HCT116 (cell line): Measurements from ENCODE around the gene TMEM38A. TPM values are rescaled to one million over a fixed set of nuclear protein-coding genes. Genes with fewer than 3 reads are reported as not detected.

Experiments used
- ATAC-seq: fragments of 200-7000 bp; cut with Tn5 transposase; 2 replicates; pipeline ENCODE4 v1.9.1; 2020; ENCODE audit warnings: mild to moderate bottlenecking, moderate library complexity
- BruUV-seq: library from RNA; stranded (reverse); fragments of 400-500 nt; replicated peaks from 2 replicates; lab custom pipeline; 2021; lab: Mats Ljungman, UMichigan
- CTCF ChIA-PET: fragments of 300-600 bp; sonication (Branson Sonifier 250); formaldehyde crosslinking; loops from one replicate; lab custom pipeline; 2021; ENCODE audit warnings: antibody characterized with exemption; lab: Charles Lee
- POLR2A ChIA-PET: fragments of 300-600, 350-600 bp; sonication (Branson Sonifier 250); formaldehyde crosslinking; loops from one replicate; lab custom pipeline; 2021; ENCODE audit warnings: antibody characterized with exemption; lab: Charles Lee
- RAD21 ChIA-PET, 2 experiments: fragments of 300-600 bp; sonication (Branson Sonifier 250); formaldehyde crosslinking; loops; one replicate each; lab custom pipeline; 2023; ENCODE audit warnings: low total read pairs in 2 of 2; ENCODE audit not compliant: uncharacterized antibody in 2 of 2, unreplicated experiment in 2 of 2, low non-redundant PET in 1 of 2; lab: Charles Lee
- DNase-seq: peaks from one replicate; pipeline ENCODE4 v3.0.0-alpha.2; 2010; ENCODE audit warnings: low read depth, low spot score
- H2AFZ ChIP-seq: fragments of 200-600 bp; shearing (Covaris generic), sonication (generic); 2 replicates; pipeline ENCODE4 v1.6.1; 2017; ENCODE audit warnings: low read depth, mixed run types, mixed read lengths, antibody characterized with exemption, low read length; ENCODE audit not compliant: poor library complexity, severe bottlenecking
- H3K27ac ChIP-seq: 2 replicates; pipeline ENCODE4 v1.5.1; 2012; ENCODE audit warnings: low read depth, low read length
- H3K27me3 ChIP-seq: fragments of 200-600 bp; sonication (generic); 2 replicates; pipeline ENCODE4 v1.6.1; 2016; ENCODE audit warnings: mixed run types, low read length, mixed read lengths; ENCODE audit not compliant: insufficient read depth
- H3K36me3 ChIP-seq, 2 experiments: fragments of 200-500 bp in 1 of 2; fragments of 200-600 bp in 1 of 2; sonication (Bioruptor generic) in 1 of 2; sonication (generic) in 1 of 2; 2 replicates each; pipeline versions ENCODE4 v1.5.1 to v1.6.1; 2014 to 2016; ENCODE audit warnings: low read length in 2 of 2, inconsistent platforms in 1 of 2, mixed read lengths in 1 of 2, mixed run types in 1 of 2; ENCODE audit not compliant: insufficient read depth in 2 of 2, control insufficient read depth in 1 of 2
- H3K4me1 ChIP-seq, 2 experiments: fragments of 200-600 bp in 1 of 2; sonication (generic) in 1 of 2; 2 replicates each; pipeline versions ENCODE4 v1.5.1 to v1.6.1; 2012 to 2017; ENCODE audit warnings: low read length in 2 of 2, inconsistent platforms in 1 of 2, mild to moderate bottlenecking in 1 of 2, mixed read lengths in 1 of 2, mixed run types in 1 of 2, moderate library complexity in 1 of 2; ENCODE audit not compliant: insufficient read depth in 2 of 2, control insufficient read depth in 1 of 2
- H3K4me2 ChIP-seq: fragments of 200-600 bp; sonication (generic); 2 replicates; pipeline ENCODE4 v1.6.1; 2017; ENCODE audit warnings: mixed run types, low read length, mixed read lengths
- H3K4me3 ChIP-seq, 2 experiments: fragments of 200-600 bp in 1 of 2; sonication (generic) in 1 of 2; replicated peaks in 1 of 2; 2 replicates each; pipeline ENCODE4 v1.5.1; 2011 to 2016; ENCODE audit warnings: low read length in 2 of 2, control low read depth in 1 of 2, low read depth in 1 of 2, mild to moderate bottlenecking in 1 of 2, mixed read lengths in 1 of 2, mixed run types in 1 of 2
- H3K79me2 ChIP-seq: fragments of 200-600 bp; sonication (generic); 2 replicates; pipeline ENCODE4 v1.6.1; 2017; ENCODE audit warnings: mild to moderate bottlenecking, mixed run types, low read length, moderate library complexity, mixed read lengths; ENCODE audit not compliant: insufficient read depth
- H3K9ac ChIP-seq: fragments of 200-600 bp; sonication (generic); 2 replicates; pipeline ENCODE4 v1.6.1; 2016; ENCODE audit warnings: low read length, mixed read lengths
- H3K9me2 ChIP-seq: fragments of 200-600 bp; sonication (generic), shearing (Covaris generic); 2 replicates; pipeline ENCODE4 v1.6.1; 2017; ENCODE audit warnings: mixed run types, mild to moderate bottlenecking, moderate library complexity; ENCODE audit not compliant: insufficient read depth
- H3K9me3 ChIP-seq, 2 experiments: fragments of 200-500 bp in 1 of 2; fragments of 200-600 bp in 1 of 2; sonication (Bioruptor generic) in 1 of 2; sonication (generic) in 1 of 2; 2 replicates each; pipeline ENCODE4 v1.6.1; 2014 to 2017; ENCODE audit warnings: low read length in 2 of 2, mixed read lengths in 2 of 2, inconsistent platforms in 1 of 2, low read depth in 1 of 2, mild to moderate bottlenecking in 1 of 2, mixed run types in 1 of 2, moderate library complexity in 1 of 2; ENCODE audit not compliant: control insufficient read depth in 1 of 2, insufficient read depth in 1 of 2
- H4K20me1 ChIP-seq: fragments of 200-600 bp; sonication (generic), shearing (Covaris generic); 2 replicates; pipeline ENCODE4 v1.6.1; 2017; ENCODE audit warnings: mixed run types, mild to moderate bottlenecking, moderate library complexity; ENCODE audit not compliant: insufficient read depth
- ELF1 ChIP-seq: IDR thresholded peaks from 2 replicates; pipeline ENCODE4 v1.6.1; 2012; ENCODE audit warnings: low read depth, borderline replicate concordance
- JUND ChIP-seq: IDR thresholded peaks from 2 replicates; pipeline ENCODE4 v1.6.1; 2012
- POLR2AphosphoS5 ChIP-seq: IDR thresholded peaks from 2 replicates; pipeline ENCODE4 v1.6.1; 2011; ENCODE audit warnings: mild to moderate bottlenecking, low read depth, low read length, moderate library complexity
- RAD21 ChIP-seq: IDR thresholded peaks from 2 replicates; pipeline ENCODE4 v1.6.1; 2012; ENCODE audit warnings: low read depth, mild to moderate bottlenecking
- SIN3A ChIP-seq: IDR thresholded peaks from 2 replicates; pipeline ENCODE4 v1.6.1; 2012; ENCODE audit warnings: low read depth
- SP1 ChIP-seq: IDR thresholded peaks from 2 replicates; pipeline ENCODE4 v1.6.1; 2012; ENCODE audit warnings: low read depth
- intact Hi-C: fragments of 100-400 bp; cut with micrococcal nuclease; formaldehyde crosslinking; loops from 2 replicates; pipeline ENCODE4 v1.10.0; 2022
- total RNA-seq: library from RNA; stranded (reverse); gene quantifications from one replicate; pipeline ENCODE4 v1.2.1, GENCODE V29; 2021; ENCODE audit not compliant: unreplicated experiment

TMEM38A gene
- total RNA-seq, 1 experiment from 2014 or later, result 9.0 TPM

DNA sequence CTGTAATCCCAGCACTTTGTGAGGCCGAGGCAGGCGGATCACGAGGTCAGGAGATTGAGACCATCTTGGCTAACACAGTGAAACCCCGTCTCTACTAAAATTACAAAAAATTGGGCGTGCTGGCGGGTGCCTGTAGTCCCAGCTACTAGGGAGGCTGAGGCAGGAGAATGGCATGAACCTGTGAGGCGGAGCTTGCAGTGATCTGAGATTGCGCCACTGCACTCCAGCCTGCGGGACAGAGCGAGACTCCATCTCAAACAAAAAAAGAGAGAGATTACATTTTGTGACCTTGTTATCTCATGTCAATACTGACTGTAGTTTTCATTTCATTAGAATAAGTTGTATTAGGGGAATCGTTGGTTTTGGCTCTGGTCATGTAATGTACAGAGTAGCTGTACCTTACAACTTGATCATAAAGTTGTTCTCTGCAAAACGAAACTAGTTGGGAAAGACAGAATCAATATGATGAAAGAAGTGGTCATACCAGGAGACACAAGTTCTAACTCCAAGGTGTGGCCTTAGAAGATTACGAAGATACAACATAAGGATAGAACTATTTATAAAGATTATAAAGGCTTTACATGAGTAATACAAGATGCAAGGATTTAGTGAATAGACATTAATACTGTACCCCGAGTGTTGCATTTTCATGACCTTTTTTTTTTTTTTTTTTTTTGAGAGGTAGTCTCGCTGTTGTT is 15.3 kb downstream of the TMEM38A start:
- no peak for TF ChIP-seq ELF1
- TF ChIP-seq JUND, result no peak
- no peak for TF ChIP-seq RAD21
- no peak for TF ChIP-seq SP1
- no peak for TF ChIP-seq SIN3A
- Histone ChIP-seq H3K4me3 (no peak overlapping the region), H3K4me1 (peaks cover 10 to 31% of the 10 kb centered on the region in 2 experiments), H4K20me1 (no peaks in the 10 kb centered on the region), H3K9ac (no peak overlapping the region), H3K36me3 (peaks cover 2 to 9% of the 10 kb centered on the region in 2 experiments; a peak in 1 of 4 replicates), H3K27ac (no peak overlapping the region), H3K9me2 (no peaks in the 10 kb centered on the region), H3K27me3 (no peaks in the 10 kb centered on the region), H3K4me2 (no peak overlapping the region), H3K79me2 (no peaks in the 10 kb centered on the region; the same call in 1 of the 2 replicates), H2AFZ (no peak overlapping the region), H3K9me3 (no peaks in the 10 kb centered on the region)
- CTCF ChIA-PET, result no interaction called here
- no peak for DNase-seq
- no TSS peak for BruUV-seq
- intact Hi-C loops, result no loop called here
- POLR2A ChIA-PET, result interaction anchor here (0.7 kb wide), 1 partner anchor 826 kb away, joined by 3 read pairs; no protein-coding TSS in a partner anchor
- RAD21 ChIA-PET, result no interaction called here
- ATAC-seq, result no peak

- Histone ChIP-seq H3K9me2 (no peaks in the 10 kb centered on the region), H3K9ac (no peak overlapping the region), H3K79me2 (no peaks in the 10 kb centered on the region; the same call in 1 of the 2 replicates), H3K36me3 (peaks cover 2 to 17% of the 10 kb centered on the region in 2 experiments; a peak in 1 of 4 replicates), H4K20me1 (no peaks in the 10 kb centered on the region), H3K4me1 (peaks cover 10 to 31% of the 10 kb centered on the region in 2 experiments), H3K4me3 (no peak overlapping the region), H2AFZ (no peak overlapping the region), H3K27ac (no peak overlapping the region), H3K27me3 (no peaks in the 10 kb centered on the region), H3K9me3 (no peaks in the 10 kb centered on the region), H3K4me2 (peak overlapping the region; percentile 56)
- DNase-seq (no peak), ATAC-seq (no peak)
- ChIA-PET RAD21 (no interaction called here), CTCF (no interaction called here), POLR2A (interaction anchor here (0.7 to 1.5 kb wide), 2 partner anchors 18 to 825 kb away, joined by 3 read pairs; no protein-coding TSS in a partner anchor)
- TF ChIP-seq ELF1, result no peak
- TF ChIP-seq POLR2AphosphoS5, result no peak
- BruUV-seq, result no TSS peak
- intact Hi-C loops, result no loop called here
These were observed 16.1 kb downstream of the TMEM38A start for GRCh38 chr19:16677055-16677454.
